Measurements from ENCODE around the gene MTA1. TPM values are rescaled to one million over a fixed set of nuclear protein-coding genes. Genes with fewer than 3 reads are reported as not detected.
A peak's percentile ranks its signal among the peaks of the same experiment; 100 is the strongest.

Gene MTA1
- total RNA-seq, 2 experiments from 2014 or later: 98.5 to 103 TPM

DNA sequence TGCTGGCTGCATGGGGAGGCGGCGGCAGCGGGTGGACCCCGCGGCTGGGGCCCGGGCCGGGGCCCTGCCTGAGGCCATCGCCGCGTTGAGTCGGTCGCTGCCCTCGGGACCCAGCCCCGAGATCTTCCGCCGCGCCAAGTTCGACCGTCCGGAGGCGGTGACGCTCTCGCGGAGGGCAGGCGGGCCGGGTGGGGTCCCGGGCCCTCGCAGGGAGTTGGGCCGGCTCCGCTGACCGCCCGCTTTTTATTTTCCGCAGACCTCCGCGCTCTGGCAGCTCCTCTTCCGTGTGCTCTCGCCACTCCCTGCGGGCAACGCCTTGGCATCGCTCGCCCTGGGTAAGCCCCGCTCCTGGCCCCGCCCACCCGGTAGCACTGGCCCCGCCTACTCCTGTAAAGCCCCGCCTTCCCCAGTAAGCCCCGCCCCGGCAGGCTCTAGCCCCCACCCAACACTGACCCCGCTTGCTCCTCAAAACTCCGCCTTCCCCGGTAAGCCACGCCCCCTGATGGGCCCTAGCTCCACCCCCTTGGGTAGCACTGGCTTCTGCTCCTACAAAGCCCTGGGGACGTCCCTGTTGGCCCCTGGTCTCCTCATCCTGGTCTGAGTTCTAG, 71.8 kb downstream of the MTA1 start:
- H3K4me1 Mint-ChIP-seq: peaks cover 25% of the 10 kb centered on the region
- ChIA-PET CTCF (interaction anchor here (0.9 to 5.3 kb wide), 4 partner anchors 10 to 199 kb away, joined by 3 to 112 read pairs (median 4); no protein-coding TSS in a partner anchor), POLR2A (interaction anchor here (0.7 to 5.1 kb wide), 14 partner anchors 10 to 471 kb away, joined by 3 to 85 read pairs (median 4); partner anchors contain the start of genes CDCA4, GPR132 and PACS2)
- DNase-seq: peak; percentile 94
- H3K36me3 Mint-ChIP-seq (ENCODE audit: low read depth): peaks cover 23% of the 10 kb centered on the region
- peak overlapping the region; percentile 95 for H3K27ac Mint-ChIP-seq
- no peaks in the 10 kb centered on the region for H3K27me3 Mint-ChIP-seq
- no peaks in the 10 kb centered on the region for H3K9me3 Mint-ChIP-seq
- peak overlapping the region; percentile 87 for H3K4me3 Mint-ChIP-seq

DNA sequence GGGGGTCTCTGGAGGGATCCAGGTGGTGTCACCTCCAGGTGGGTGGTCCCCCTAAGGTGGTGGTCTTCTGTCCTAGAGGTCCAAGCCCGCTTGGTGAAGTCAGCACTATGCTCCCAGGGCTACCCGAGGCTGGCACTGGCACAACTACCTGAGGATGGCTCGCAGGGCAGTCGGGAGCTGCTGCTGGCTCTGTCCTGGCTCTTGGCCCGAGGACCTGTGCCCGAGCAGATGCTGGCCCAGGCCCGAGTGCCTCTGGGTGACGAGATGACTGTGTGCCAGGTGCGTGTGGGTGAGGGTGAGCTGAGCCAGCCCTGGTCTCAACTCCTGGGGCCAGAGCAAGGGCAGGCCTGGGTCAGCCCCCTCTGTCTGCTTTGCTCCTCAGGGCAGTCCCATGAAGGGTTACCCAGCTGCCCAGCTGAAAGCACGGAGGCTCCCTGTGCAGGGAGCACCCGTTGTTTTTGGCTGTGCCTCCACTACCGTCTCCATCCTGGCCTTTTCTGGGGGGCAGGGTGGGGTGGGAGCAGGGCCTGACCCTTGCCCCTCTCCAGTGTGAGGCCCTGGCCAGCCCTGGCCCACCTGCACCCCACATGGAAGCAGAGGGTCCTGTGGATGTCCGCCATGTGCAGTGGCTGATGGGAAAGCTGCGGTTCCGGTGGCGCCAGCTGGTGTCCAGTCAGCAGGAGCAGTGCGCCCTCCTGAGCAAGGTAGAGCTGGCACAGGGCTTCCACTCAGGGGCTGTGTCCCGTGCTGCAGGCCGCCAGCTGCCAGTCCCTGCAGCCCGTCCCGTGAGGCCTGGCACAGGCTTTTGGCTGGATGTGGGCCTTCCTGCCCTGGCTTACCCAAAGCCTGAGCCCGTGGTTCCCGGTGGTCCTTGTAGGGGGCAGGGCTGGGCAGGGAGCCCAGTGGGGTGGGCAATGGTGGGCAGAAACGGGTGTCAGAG, 72.7 kb downstream of the MTA1 start:
- no peak for DNase-seq
- H3K4me1 Mint-ChIP-seq: peaks cover 22% of the 10 kb centered on the region
- H3K36me3 Mint-ChIP-seq (ENCODE audit: low read depth): peaks cover 23% of the 10 kb centered on the region
- H3K9me3 Mint-ChIP-seq: no peaks in the 10 kb centered on the region
- H3K4me3 Mint-ChIP-seq: peak overlapping the region; percentile 87
- ChIA-PET POLR2A (interaction anchor here (0.7 to 5.1 kb wide), 14 partner anchors 9 to 472 kb away, joined by 3 to 85 read pairs (median 4); partner anchors contain the start of genes CDCA4 and PACS2), CTCF (interaction anchor here (0.9 to 5.3 kb wide), 4 partner anchors 11 to 200 kb away, joined by 3 to 112 read pairs (median 4); no protein-coding TSS in a partner anchor)
- no peaks in the 10 kb centered on the region for H3K27me3 Mint-ChIP-seq
- H3K27ac Mint-ChIP-seq: peak overlapping the region; percentile 95

- H3K27me3 Mint-ChIP-seq: no peaks in the 10 kb centered on the region
- ChIA-PET POLR2A (interaction anchor here (0.8 to 5.1 kb wide), 3 partner anchors 12 to 72 kb away, joined by 3 to 85 read pairs (median 36); no protein-coding TSS in a partner anchor), CTCF (interaction anchor here (5.3 kb wide), 1 partner anchor 12 kb away, joined by 112 read pairs; no protein-coding TSS in a partner anchor)
- H3K27ac Mint-ChIP-seq: no peak overlapping the region
- peak overlapping the region; percentile 10 for H3K4me3 Mint-ChIP-seq
- H3K4me1 Mint-ChIP-seq: peaks cover 18% of the 10 kb centered on the region
- DNase-seq: peak; percentile 17
- H3K36me3 Mint-ChIP-seq (ENCODE audit: low read depth): peaks cover 17% of the 10 kb centered on the region
- no peaks in the 10 kb centered on the region for H3K9me3 Mint-ChIP-seq
Measured at GRCh38 chr14:105492971-105493871, 73.6 kb downstream of the MTA1 start.

- Mint-ChIP-seq H3K27me3 (no peaks in the 10 kb centered on the region), H3K4me1 (peaks cover 14% of the 10 kb centered on the region), H3K27ac (no peak overlapping the region), H3K36me3 (ENCODE audit: low read depth) (peaks cover 10% of the 10 kb centered on the region), H3K9me3 (no peaks in the 10 kb centered on the region), H3K4me3 (no peak overlapping the region)
- DNase-seq: no peak
- POLR2A ChIA-PET: interaction anchor here (5.1 kb wide), 1 partner anchor 12 kb away, joined by 85 read pairs; no protein-coding TSS in a partner anchor
- CTCF ChIA-PET: no interaction called here
Measured at GRCh38 chr14:105493921-105494605, 74.4 kb downstream of the MTA1 start.

DNA sequence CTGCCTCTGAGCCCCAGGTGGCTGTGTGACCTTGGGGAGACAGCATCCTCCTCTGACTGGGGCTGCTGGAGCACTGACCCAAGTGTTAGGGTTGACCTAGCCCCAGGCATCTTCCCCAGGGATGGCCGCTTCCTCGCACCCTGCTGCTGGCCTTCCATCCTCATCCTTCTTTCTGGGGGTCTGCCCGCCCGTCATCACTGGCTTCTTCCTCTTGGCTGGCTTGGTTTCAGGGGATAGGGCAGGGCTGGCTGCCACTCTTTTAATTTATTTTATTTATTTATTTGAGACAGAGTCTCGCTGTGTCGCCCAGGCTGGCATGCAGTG, 74.9 kb downstream of the MTA1 start:
- no peak for DNase-seq
- CTCF ChIA-PET: no interaction called here
- Mint-ChIP-seq H3K27me3 (no peaks in the 10 kb centered on the region), H3K4me3 (no peak overlapping the region), H3K4me1 (peaks cover 9% of the 10 kb centered on the region), H3K27ac (no peak overlapping the region), H3K36me3 (ENCODE audit: low read depth) (peaks cover 5% of the 10 kb centered on the region), H3K9me3 (no peaks in the 10 kb centered on the region)
- POLR2A ChIA-PET: no interaction called here

- CTCF ChIA-PET: no interaction called here
- POLR2A ChIA-PET: no interaction called here
- Mint-ChIP-seq H3K4me1 (peaks cover 8% of the 10 kb centered on the region), H3K27me3 (no peaks in the 10 kb centered on the region), H3K4me3 (no peak overlapping the region), H3K9me3 (no peaks in the 10 kb centered on the region), H3K27ac (no peak overlapping the region), H3K36me3 (ENCODE audit: low read depth) (peaks cover 3% of the 10 kb centered on the region)
- no peak for DNase-seq
Measured at GRCh38 chr14:105495101-105495989, 75.7 kb downstream of the MTA1 start.

- CTCF ChIA-PET: no interaction called here
- H3K27ac Mint-ChIP-seq: no peak overlapping the region
- no peak overlapping the region for H3K4me3 Mint-ChIP-seq
- H3K36me3 Mint-ChIP-seq (ENCODE audit: low read depth): peaks cover 3% of the 10 kb centered on the region
- peaks cover 8% of the 10 kb centered on the region for H3K4me1 Mint-ChIP-seq
- H3K9me3 Mint-ChIP-seq: no peaks in the 10 kb centered on the region
- no peaks in the 10 kb centered on the region for H3K27me3 Mint-ChIP-seq
- DNase-seq: no peak
- POLR2A ChIA-PET: interaction anchor here (1.3 kb wide), 1 partner anchor 14 kb away, joined by 3 read pairs; no protein-coding TSS in a partner anchor
Measured at GRCh38 chr14:105495990-105496830, 76.6 kb downstream of the MTA1 start.

- H3K4me3 Mint-ChIP-seq: no peak overlapping the region
- no peaks in the 10 kb centered on the region for H3K9me3 Mint-ChIP-seq
- H3K27me3 Mint-ChIP-seq: no peaks in the 10 kb centered on the region
- ChIA-PET POLR2A (interaction anchor here (1.3 kb wide), 1 partner anchor 15 kb away, joined by 3 read pairs; no protein-coding TSS in a partner anchor), CTCF (no interaction called here)
- H3K36me3 Mint-ChIP-seq (ENCODE audit: low read depth): peaks cover 3% of the 10 kb centered on the region
- peaks cover 4% of the 10 kb centered on the region for H3K4me1 Mint-ChIP-seq
- no peak for DNase-seq
- H3K27ac Mint-ChIP-seq: no peak overlapping the region
Measured at GRCh38 chr14:105496831-105497591, 77.4 kb downstream of the MTA1 start.

- H3K4me3 Mint-ChIP-seq: no peak overlapping the region
- H3K36me3 Mint-ChIP-seq (ENCODE audit: low read depth): peaks cover 3% of the 10 kb centered on the region
- ChIA-PET CTCF (no interaction called here), POLR2A (interaction anchor here (1.3 kb wide), 1 partner anchor 16 kb away, joined by 3 read pairs; no protein-coding TSS in a partner anchor)
- no peak for DNase-seq
- H3K9me3 Mint-ChIP-seq: no peaks in the 10 kb centered on the region
- H3K27me3 Mint-ChIP-seq: no peaks in the 10 kb centered on the region
- no peak overlapping the region for H3K27ac Mint-ChIP-seq
- H3K4me1 Mint-ChIP-seq: peaks cover 2% of the 10 kb centered on the region
Measured at GRCh38 chr14:105497671-105498429, 78.2 kb downstream of the MTA1 start.

Measured in activated CD4-positive, alpha-beta memory T cell treated with anti-CD3 and anti-CD28 coated beads, Interleukin-2, amount 10 ng/mL, durations not matched to agents 7 days and 5 days (primary cell).